ENCODE data around the gene LECT2.

LECT2 gene

GRCh38 chr5:135934939-135935338 lies 19.8 kb downstream of the LECT2 start:
- DNase-seq (ENCODE audit: low spot score), result no peak

- no peak for DNase-seq (ENCODE audit: low spot score)
These were observed 23.9 kb downstream of the LECT2 start for GRCh38 chr5:135930949-135931295.

- DNase-seq (ENCODE audit: low spot score), result no peak
These were observed 24.5 kb downstream of the LECT2 start for GRCh38 chr5:135930029-135930948.

- DNase-seq (ENCODE audit: low spot score), result no peak
These were observed 33.4 kb downstream of the LECT2 start for GRCh38 chr5:135921388-135921787.

GRCh38 chr5:135920199-135920598 lies 34.6 kb downstream of the LECT2 start:
- no peak for DNase-seq (ENCODE audit: low spot score)

- DNase-seq (ENCODE audit: low spot score), result no peak
These were observed 38.0 kb downstream of the LECT2 start for GRCh38 chr5:135916638-135917263.

- DNase-seq (ENCODE audit: low spot score), result no peak
These were observed 39.2 kb downstream of the LECT2 start for GRCh38 chr5:135915466-135916001.

- DNase-seq (ENCODE audit: low spot score), result no peak
These were observed 40.8 kb downstream of the LECT2 start for GRCh38 chr5:135913713-135914626.

GRCh38 chr5:135905144-135905543 lies 49.6 kb downstream of the LECT2 start:
- DNase-seq (ENCODE audit: low spot score), result no peak

GRCh38 chr5:135901633-135902032 lies 53.1 kb downstream of the LECT2 start:
- DNase-seq (ENCODE audit: low spot score), result no peak

- DNase-seq (ENCODE audit: low spot score), result no peak
These were observed 54.5 kb downstream of the LECT2 start for GRCh38 chr5:135900276-135900675.

- DNase-seq (ENCODE audit: low spot score), result no peak
These were observed 56.1 kb downstream of the LECT2 start for GRCh38 chr5:135898651-135899050.

All from CD4-positive, alpha-beta T cell treated with Interleukin-6 at 100 ng/mL for 8 hours (primary cell).